H9 (cell line): ENCODE data around the gene PUS10. TPM values are rescaled to one million over a fixed set of nuclear protein-coding genes. Genes with fewer than 3 reads are reported as not detected.

ENCODE experiments used
- DNase-seq: peaks from one replicate; pipeline ENCODE4 v3.0.0-alpha.2; 2017
- H2AFZ ChIP-seq: one replicate; pipeline ENCODE4 v1.6.1; 2013; ENCODE audit warnings: mild to moderate bottlenecking, low read length, control low read depth, moderate library complexity
- H2AK5ac ChIP-seq: 2 replicates; pipeline ENCODE4 v1.6.1; 2013; ENCODE audit warnings: low read length, control low read depth, mixed read lengths; ENCODE audit not compliant: insufficient read length
- H2BK120ac ChIP-seq: one replicate; pipeline ENCODE4 v1.6.1; 2013; ENCODE audit warnings: low read depth, mild to moderate bottlenecking, low read length, control low read depth, inconsistent platforms; ENCODE audit not compliant: poor library complexity, severe bottlenecking
- H2BK12ac ChIP-seq: 2 replicates; pipeline ENCODE4 v1.6.1; 2013; ENCODE audit warnings: low read length, control low read depth, mixed read lengths, low read depth; ENCODE audit not compliant: insufficient read length
- H2BK15ac ChIP-seq: 2 replicates; pipeline ENCODE4 v1.6.1; 2013; ENCODE audit warnings: low read depth, low read length, control low read depth
- H2BK20ac ChIP-seq: one replicate; pipeline ENCODE4 v1.6.1; 2013; ENCODE audit warnings: low read depth, mild to moderate bottlenecking, low read length, control low read depth, inconsistent platforms; ENCODE audit not compliant: poor library complexity, severe bottlenecking
- H2BK5ac ChIP-seq: 2 replicates; pipeline ENCODE4 v1.6.1; 2013; ENCODE audit warnings: low read length, control low read depth, mixed read lengths; ENCODE audit not compliant: insufficient read length
- H3K14ac ChIP-seq: 2 replicates; pipeline ENCODE4 v1.6.1; 2013; ENCODE audit warnings: low read length, control low read depth; ENCODE audit not compliant: insufficient read depth
- H3K18ac ChIP-seq: 2 replicates; pipeline ENCODE4 v1.6.1; 2013; ENCODE audit warnings: low read depth, mild to moderate bottlenecking, mixed read lengths, low read length, control low read depth; ENCODE audit not compliant: insufficient read length
- H3K23ac ChIP-seq: 2 replicates; pipeline ENCODE4 v1.6.1; 2013; ENCODE audit warnings: low read length, control low read depth, mixed read lengths, low read depth; ENCODE audit not compliant: insufficient read length
- H3K23me2 ChIP-seq: 2 replicates; pipeline ENCODE4 v1.6.1; 2013; ENCODE audit warnings: low read depth, mild to moderate bottlenecking, mixed read lengths, low read length, control low read depth; ENCODE audit not compliant: insufficient read length, poor library complexity, severe bottlenecking
- H3K27ac ChIP-seq: 2 replicates; pipeline ENCODE4 v1.5.1; 2013; ENCODE audit warnings: low read length, control low read depth, mixed read lengths, low read depth; ENCODE audit not compliant: insufficient read length
- H3K27me3 ChIP-seq: 2 replicates; pipeline ENCODE4 v1.6.1; 2013; ENCODE audit warnings: low read length, control low read depth, inconsistent platforms; ENCODE audit not compliant: insufficient read depth
- H3K4ac ChIP-seq: 2 replicates; pipeline ENCODE4 v1.6.1; 2013; ENCODE audit warnings: low read depth, mild to moderate bottlenecking, control low read depth, inconsistent platforms, low read length, moderate library complexity
- H3K4me1 ChIP-seq: 2 replicates; pipeline ENCODE4 v1.6.1; 2013; ENCODE audit warnings: low read length, control low read depth, inconsistent platforms; ENCODE audit not compliant: insufficient read depth
- H3K4me2 ChIP-seq: 2 replicates; pipeline ENCODE4 v1.6.1; 2013; ENCODE audit warnings: low read length, control low read depth, mixed read lengths; ENCODE audit not compliant: insufficient read length, insufficient read depth
- H3K56ac ChIP-seq: 2 replicates; pipeline ENCODE4 v1.6.1; 2013; ENCODE audit warnings: low read depth, mild to moderate bottlenecking, mixed read lengths, low read length, control low read depth; ENCODE audit not compliant: insufficient read length
- H3K79me1 ChIP-seq: 2 replicates; pipeline ENCODE4 v1.6.1; 2013; ENCODE audit warnings: low read depth, mild to moderate bottlenecking, moderate library complexity, low read length, control low read depth, inconsistent platforms; ENCODE audit not compliant: insufficient read depth, poor library complexity, severe bottlenecking
- H3K79me2 ChIP-seq: 2 replicates; pipeline ENCODE4 v1.6.1; 2013; ENCODE audit warnings: low read length, control low read depth, inconsistent platforms; ENCODE audit not compliant: insufficient read depth
- H3K9ac ChIP-seq: 2 replicates; pipeline ENCODE4 v1.6.1; 2013; ENCODE audit warnings: low read length, control low read depth, mixed read lengths; ENCODE audit not compliant: insufficient read length; ENCODE audit errors: extremely low read depth
- H3K9me3 ChIP-seq: one replicate; pipeline ENCODE4 v1.6.1; 2013; ENCODE audit warnings: low read depth, low read length, inconsistent platforms; ENCODE audit not compliant: control insufficient read depth
- H3T11ph ChIP-seq: one replicate; pipeline ENCODE4 v1.6.1; 2013; ENCODE audit warnings: mild to moderate bottlenecking, low read length, control low read depth, inconsistent platforms
- H4K20me1 ChIP-seq: one replicate; pipeline ENCODE4 v1.6.1; 2013; ENCODE audit not compliant: control insufficient read depth, insufficient read length, insufficient read depth
- H4K5ac ChIP-seq: 2 replicates; pipeline ENCODE4 v1.6.1; 2013; ENCODE audit warnings: low read depth, mild to moderate bottlenecking, mixed read lengths, low read length, control low read depth; ENCODE audit not compliant: insufficient read length
- H4K8ac ChIP-seq: replicated peaks from 2 replicates; pipeline ENCODE4 v1.6.1; 2013; ENCODE audit warnings: low read length, control low read depth, mixed read lengths, low read depth; ENCODE audit not compliant: insufficient read length
- H4K91ac ChIP-seq: 2 replicates; pipeline ENCODE4 v1.6.1; 2013; ENCODE audit warnings: low read depth, mild to moderate bottlenecking, moderate library complexity, mixed read lengths, low read length, control low read depth; ENCODE audit not compliant: insufficient read length
- H3K27ac Mint-ChIP-seq, 3 experiments: 2 replicates in 2 of 3; 3 replicates in 1 of 3; pipeline ENCODE4 v1.8.0; 2020 to 2021; ENCODE audit warnings: mixed read lengths in 3 of 3, mild to moderate bottlenecking in 1 of 3, moderate library complexity in 1 of 3
- H3K27me3 Mint-ChIP-seq: 2 replicates; pipeline ENCODE4 v1.8.0; 2021; ENCODE audit warnings: low read depth, mild to moderate bottlenecking, moderate library complexity, mixed read lengths
- H3K36me3 Mint-ChIP-seq, 3 experiments: 2 replicates in 2 of 3; 3 replicates in 1 of 3; pipeline ENCODE4 v1.8.0; 2020 to 2021; ENCODE audit warnings: low read depth in 3 of 3, mixed read lengths in 3 of 3; ENCODE audit not compliant: insufficient read depth in 1 of 3
- H3K4me1 Mint-ChIP-seq, 2 experiments: 2 replicates each; pipeline ENCODE4 v1.8.0; 2020; ENCODE audit warnings: mixed read lengths in 2 of 2
- H3K4me3 Mint-ChIP-seq, 2 experiments: 2 replicates in 1 of 2; 3 replicates in 1 of 2; pipeline ENCODE4 v1.8.0; 2020 to 2021; ENCODE audit warnings: mild to moderate bottlenecking in 2 of 2, mixed read lengths in 2 of 2, moderate library complexity in 1 of 2
- H3K9me3 Mint-ChIP-seq, 2 experiments: 2 replicates in 1 of 2; 3 replicates in 1 of 2; pipeline ENCODE4 v1.8.0; 2020; ENCODE audit warnings: mild to moderate bottlenecking in 2 of 2, mixed read lengths in 2 of 2, moderate library complexity in 1 of 2
- CTCF ChIP-seq: fragments of 200-600 bp; sonication (generic); conservative IDR thresholded peaks from 3 replicates; pipeline ENCODE4 v1.8.0; 2021; ENCODE audit warnings: antibody characterized with exemption, mild to moderate bottlenecking
- WGBS: extraction: QIAGEN DNeasy Blood & Tissue Kit; methylation state at CpG from one replicate; pipeline ENCODE4 v1.1.7; 2013; ENCODE audit warnings: missing lambda C conversion rate, low lambda C conversion rate, mixed read lengths; ENCODE audit not compliant: insufficient read length; ENCODE audit errors: extremely low coverage; 5-methylcytosine and 5-hydroxymethylcytosine counted together
- total RNA-seq: library from RNA; stranded (reverse); gene quantifications from 2 replicates; pipeline ENCODE4 v1.2.1, GENCODE V29; 2021

The PUS10 gene
- total RNA-seq, 1 experiment from 2014 or later: 2.3 TPM

GRCh38 chr2:60938301-60938700 lies 79.8 kb downstream of the PUS10 start:
- no peak for DNase-seq
- Mint-ChIP-seq H3K27ac (no peak overlapping the region), H3K9me3 (no peaks in the 10 kb centered on the region), H3K4me3 (no peak overlapping the region), H3K36me3 (no peaks in the 10 kb centered on the region), H3K4me1 (no peaks in the 10 kb centered on the region), H3K27me3 (no peaks in the 10 kb centered on the region)
- H4K20me1 ChIP-seq: no peaks in the 10 kb centered on the region
- H3K79me2 ChIP-seq: no peaks in the 10 kb centered on the region
- H3K56ac ChIP-seq: no peak overlapping the region
- H3K18ac ChIP-seq: no peak overlapping the region
- H4K5ac ChIP-seq: no peak overlapping the region
- no peak overlapping the region for H2BK15ac ChIP-seq
- no peak overlapping the region for H3K23ac ChIP-seq
- no peak overlapping the region for H2BK20ac ChIP-seq
- H3K4ac ChIP-seq: no peak overlapping the region
- no peak overlapping the region for H2BK120ac ChIP-seq
- no peaks in the 10 kb centered on the region for H3K79me1 ChIP-seq
- no peaks in the 10 kb centered on the region for H3K27me3 ChIP-seq
- no peaks in the 10 kb centered on the region for H3K9me3 ChIP-seq
- no peak overlapping the region for H4K91ac ChIP-seq
- H2BK5ac ChIP-seq: no peak overlapping the region
- TF ChIP-seq CTCF: no peak
- no peak overlapping the region for H3K14ac ChIP-seq
- no peak overlapping the region for H3K4me2 ChIP-seq
- H3K27ac ChIP-seq: no peak overlapping the region
- WGBS: no CpG with 5 or more reads among the region's 7 CpGs
- no peak overlapping the region for H3T11ph ChIP-seq
- H3K23me2 ChIP-seq: no peaks in the 10 kb centered on the region
- no peaks in the 10 kb centered on the region for H3K4me1 ChIP-seq
- no peak overlapping the region for H2BK12ac ChIP-seq
- no peak overlapping the region for H2AK5ac ChIP-seq
- no peak overlapping the region for H4K8ac ChIP-seq
- H3K9ac ChIP-seq: no peak overlapping the region
- no peak overlapping the region for H2AFZ ChIP-seq
